ENCODE results near the gene MRPS18A.

Gene MRPS18A

DNA sequence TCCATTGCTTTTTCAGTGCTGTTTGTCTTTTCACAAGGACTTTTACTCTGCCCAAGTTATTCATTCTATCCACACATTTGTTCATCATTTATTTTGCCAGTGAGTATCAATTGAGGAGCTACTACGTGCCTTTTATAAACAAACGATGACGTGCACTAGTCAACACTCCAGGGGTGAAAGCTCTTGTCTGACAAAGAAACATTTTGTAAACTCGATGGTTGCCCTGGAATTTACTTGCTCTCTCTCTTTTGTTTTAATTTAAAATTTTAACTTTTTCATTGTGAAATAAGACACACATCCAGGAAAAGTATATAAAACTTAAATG, 8.3 kb upstream of the MRPS18A start:
- DNase-seq = no peak

GRCh38 chr6:43695215-43695966, 7.8 kb upstream of the MRPS18A start:
- DNase-seq = no peak

GRCh38 chr6:43689421-43689820, 1.8 kb upstream of the MRPS18A start:
- no peak for DNase-seq

DNA sequence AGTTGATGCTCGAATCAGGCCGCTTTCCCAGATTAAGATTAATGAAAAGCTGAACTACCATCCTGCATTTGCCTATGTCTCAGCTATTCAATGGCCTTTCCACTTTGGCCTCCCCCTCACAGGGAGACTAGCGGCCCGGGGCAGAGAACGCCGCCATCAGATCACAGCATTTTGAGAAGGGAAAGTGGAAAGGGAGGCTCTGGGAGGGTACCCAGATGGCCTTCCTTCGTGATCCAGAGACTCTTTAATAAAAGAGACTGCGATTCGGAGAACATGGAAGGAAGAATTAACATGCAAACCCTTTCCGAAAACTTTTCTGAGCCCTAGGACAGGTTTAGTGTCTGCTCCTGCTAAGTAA, 533 bp downstream of the MRPS18A start:
- DNase-seq = no peak

DNA sequence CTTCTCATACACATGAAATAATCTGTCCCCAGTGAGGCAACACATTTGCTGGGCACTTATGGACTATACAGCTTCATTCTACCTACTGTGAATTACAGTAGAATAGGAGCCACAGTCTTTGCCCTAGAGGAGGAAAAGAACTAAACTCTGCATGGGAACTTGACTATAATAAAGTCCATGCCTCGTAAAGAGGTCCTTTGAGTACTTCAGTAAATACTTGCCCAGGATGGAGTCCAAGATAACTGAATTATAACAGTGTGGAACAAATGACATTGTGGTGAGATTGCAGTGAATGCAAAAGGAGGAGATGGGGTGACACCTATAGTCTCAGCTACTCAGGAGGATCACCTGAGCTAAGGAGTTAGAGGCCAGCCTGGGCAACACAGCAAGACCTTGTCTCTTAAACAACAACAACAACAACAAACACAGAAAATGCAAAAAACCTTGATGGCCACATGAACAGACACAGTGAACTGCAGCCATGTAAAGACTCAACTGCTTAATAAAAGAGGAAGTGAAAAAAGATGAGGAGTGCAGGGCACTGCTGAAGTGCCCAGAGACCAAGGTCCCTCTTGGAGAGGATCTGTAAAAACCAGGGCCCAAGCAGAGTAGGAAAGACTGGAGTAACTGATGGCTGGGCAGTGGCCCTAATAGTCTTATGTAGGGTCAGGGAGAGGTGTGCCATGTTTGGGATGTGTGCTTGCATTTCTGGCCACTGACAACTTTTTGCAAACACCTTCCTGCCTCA, 3.7 kb downstream of the MRPS18A start:
- no peak for DNase-seq

- no peak for DNase-seq
Observed at GRCh38 chr6:43682724-43683429, 4.7 kb downstream of the MRPS18A start.

GRCh38 chr6:43681303-43681702, 6.3 kb downstream of the MRPS18A start:
- DNase-seq = no peak

DNA sequence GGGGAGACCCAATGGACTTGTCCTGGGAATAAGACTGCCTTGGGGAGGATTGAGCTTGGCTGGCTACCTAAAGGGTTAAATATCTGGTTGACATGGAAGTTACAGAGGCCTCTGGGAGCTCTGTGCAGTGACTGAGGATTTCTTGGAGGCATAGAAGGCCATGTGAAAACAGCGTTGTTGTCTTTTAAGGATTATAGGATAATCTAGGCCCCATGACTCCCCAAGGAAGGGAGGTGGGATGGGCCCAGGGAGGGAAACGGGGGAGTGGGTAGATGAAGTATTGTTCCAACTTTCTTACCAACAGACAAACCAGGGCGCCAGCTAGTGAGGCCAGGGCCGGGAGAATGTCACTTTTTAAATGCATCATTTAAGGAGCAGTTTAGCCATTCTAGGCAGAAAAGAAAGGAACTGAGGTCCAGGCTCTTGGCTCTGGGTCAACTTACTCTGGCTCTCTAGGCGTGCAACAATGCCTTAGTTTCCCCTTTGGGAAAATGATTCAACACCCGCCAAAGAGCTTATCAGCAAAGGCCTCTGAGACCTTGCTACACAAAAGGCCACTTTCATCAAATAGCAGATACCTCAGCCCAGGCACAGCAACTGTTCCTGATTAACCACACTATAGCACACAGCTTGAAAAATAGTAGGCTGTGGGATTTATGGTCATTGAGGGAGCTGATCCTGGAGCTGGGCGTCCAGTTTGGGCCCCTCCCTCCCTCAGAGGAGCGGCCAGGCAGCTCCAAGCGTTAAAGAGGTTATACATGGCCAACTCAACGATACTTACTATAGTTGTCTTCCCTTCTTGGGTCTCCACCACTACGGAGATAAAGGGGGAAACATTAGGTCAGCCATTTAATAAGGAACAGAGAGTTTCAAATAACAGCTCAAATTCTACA, 7.0 kb downstream of the MRPS18A start:
- DNase-seq = no peak

DNA sequence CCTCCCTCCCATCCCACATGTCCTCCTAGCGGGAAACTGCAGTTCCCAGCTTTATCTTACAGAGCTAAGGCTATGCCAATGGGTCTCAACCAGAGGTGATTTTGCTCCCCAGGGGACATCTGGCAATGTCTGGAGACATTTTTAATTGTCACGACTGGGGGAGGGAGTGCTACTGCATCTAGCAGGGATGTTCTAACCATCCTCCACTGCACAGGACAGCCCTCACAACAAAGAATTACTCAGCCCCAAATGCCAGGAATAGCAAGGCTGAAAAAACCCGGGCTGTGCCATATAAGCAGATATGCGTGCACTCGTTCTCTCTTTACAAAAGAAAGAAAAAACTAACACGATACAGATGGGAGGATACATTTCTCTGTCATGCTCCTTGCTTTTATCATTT, 8.5 kb downstream of the MRPS18A start:
- DNase-seq = no peak

- no peak for DNase-seq
Observed at GRCh38 chr6:43678341-43678740, 9.2 kb downstream of the MRPS18A start.

DNA sequence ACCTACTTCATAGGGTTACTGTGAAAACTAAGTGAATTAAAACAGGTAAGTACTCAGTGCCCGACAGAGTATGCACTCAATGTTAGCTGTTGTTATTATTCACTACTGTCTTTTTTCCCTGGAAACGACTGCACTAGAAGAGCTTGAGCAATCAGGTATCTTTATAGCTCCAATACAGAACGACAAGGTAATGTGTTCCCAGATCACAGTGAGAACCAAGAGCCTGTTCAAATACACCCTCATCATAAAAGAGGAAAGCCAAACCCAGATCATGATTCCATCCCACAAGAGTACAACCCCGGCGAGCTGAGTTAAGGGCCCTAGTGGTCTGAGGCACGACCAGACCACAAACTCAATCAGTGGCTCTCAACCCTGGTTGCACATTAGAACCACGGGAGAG, 9.8 kb downstream of the MRPS18A start:
- DNase-seq = no peak

DNA sequence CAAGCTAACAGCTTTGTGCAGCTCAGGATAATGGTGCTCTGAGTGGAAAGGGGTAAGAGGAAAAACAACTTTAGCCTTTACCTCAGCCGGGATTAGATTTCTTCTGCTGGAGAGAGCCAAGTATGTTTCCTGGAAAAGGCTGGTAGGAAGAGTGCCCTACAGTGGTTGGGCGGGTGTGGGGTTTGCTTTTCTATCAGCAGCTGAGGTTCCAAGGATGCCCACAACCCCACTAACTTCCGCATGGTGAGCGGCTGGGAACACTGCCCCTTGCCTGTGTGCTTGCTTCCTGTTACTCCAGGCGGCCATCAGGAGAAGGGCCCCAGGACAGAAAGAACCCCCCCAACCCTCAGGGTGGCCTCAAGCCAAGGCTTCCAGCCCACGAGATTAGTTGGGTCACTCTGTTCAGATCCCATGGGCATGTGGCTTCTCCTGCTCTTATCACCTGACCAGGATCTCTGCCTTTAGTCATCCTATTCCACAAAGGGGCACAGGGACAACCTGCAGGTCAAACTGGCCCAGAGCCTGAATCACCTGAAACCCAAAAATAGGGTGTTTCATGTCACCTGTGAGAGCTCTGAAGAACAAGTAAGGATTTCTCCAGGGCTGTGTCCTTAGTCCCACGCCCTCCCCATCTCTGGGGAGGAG, 10.5 kb downstream of the MRPS18A start:
- no peak for DNase-seq

- DNase-seq = no peak
Observed at GRCh38 chr6:43674921-43675320, 12.7 kb downstream of the MRPS18A start.

GRCh38 chr6:43674291-43674690, 13.3 kb downstream of the MRPS18A start:
- no peak for DNase-seq

GRCh38 chr6:43673444-43674084, 14.0 kb downstream of the MRPS18A start:
- DNase-seq = no peak

- DNase-seq = no peak
Observed at GRCh38 chr6:43671801-43672690, 15.5 kb downstream of the MRPS18A start.

- DNase-seq = no peak
Observed at GRCh38 chr6:43671011-43671800, 16.4 kb downstream of the MRPS18A start.

GRCh38 chr6:43670623-43670986, 17.0 kb downstream of the MRPS18A start:
- DNase-seq = no peak

DNA sequence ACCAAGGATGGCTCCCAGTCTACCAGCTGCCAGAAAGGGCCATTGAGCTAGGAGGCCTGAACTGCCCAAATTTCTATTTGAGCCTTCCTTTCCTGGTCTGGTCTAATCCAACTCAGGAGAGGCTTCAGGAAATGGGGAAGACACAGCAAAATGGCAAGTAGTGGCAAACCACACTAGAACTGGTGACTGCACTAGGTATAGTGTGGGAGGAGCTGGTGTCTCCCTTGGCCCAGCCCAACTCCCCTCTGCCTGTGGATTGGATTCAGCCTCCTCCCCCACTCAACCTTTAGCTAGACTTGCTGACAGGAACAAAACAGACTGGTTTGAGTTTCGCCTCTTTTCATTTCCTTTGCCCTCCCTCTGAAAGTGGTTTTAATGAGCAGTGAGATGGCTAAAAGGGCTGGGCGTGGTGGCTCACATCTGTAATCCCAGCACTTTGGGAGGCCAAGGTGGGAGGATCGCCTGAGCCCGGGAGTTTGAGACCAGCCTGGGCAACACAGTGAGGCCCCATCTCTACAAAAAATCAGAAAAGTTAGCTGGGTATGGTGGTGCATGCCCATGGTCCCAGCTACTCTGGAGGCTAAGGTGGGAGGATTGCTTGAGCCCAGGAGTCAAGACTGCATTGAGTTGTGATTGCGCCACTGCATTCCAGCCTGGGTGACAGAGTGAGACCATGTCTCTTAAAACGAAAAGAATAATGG, 17.5 kb downstream of the MRPS18A start:
- no peak for DNase-seq
